Endothelial cell of umbilical vein (primary cell): ENCODE measurements around the gene MGAT5B. TPM values are rescaled to one million over a fixed set of nuclear protein-coding genes. Genes with fewer than 3 reads are reported as not detected.

Experiments used
- BruUV-seq: library from RNA; stranded (reverse); fragments of 400-500 nt; replicated peaks from 2 replicates; lab custom pipeline; 2021; lab: Mats Ljungman, UMichigan
- CTCF ChIA-PET: fragments of 300-600, 350-600 bp; sonication (Branson Sonifier 250); formaldehyde crosslinking; loops from one replicate; lab custom pipeline; 2021; ENCODE audit warnings: antibody characterized with exemption, inconsistent platforms; lab: Charles Lee
- POLR2A ChIA-PET: fragments of 300-600, 350-600 bp; sonication (Branson Sonifier 250); formaldehyde crosslinking; loops from one replicate; lab custom pipeline; 2021; ENCODE audit warnings: antibody characterized with exemption, inconsistent platforms; lab: Charles Lee
- DNase-seq: peaks from one replicate; pipeline ENCODE4 v3.0.0-alpha.2; 2011; ENCODE audit warnings: low read depth, low spot score
- FAIRE-seq: peaks from 2 replicates; lab custom pipeline; 2011; peaks lifted over from hg19 to GRCh38; lab: Jason Lieb, UNC
- H2AFZ ChIP-seq: 2 replicates; pipeline ENCODE4 v1.6.0; 2012; ENCODE audit warnings: low read depth, low read length, control low read depth, inconsistent platforms
- H3K27ac ChIP-seq: 2 replicates; pipeline ENCODE4 v1.5.1; 2011; ENCODE audit warnings: low read depth, mild to moderate bottlenecking, control low read depth, low read length, moderate library complexity; ENCODE audit not compliant: insufficient read depth
- H3K27me3 ChIP-seq, 2 experiments: 2 replicates each; pipeline versions ENCODE4 v1.6.0 to v1.6.1; 2011; ENCODE audit warnings: low read length in 2 of 2, mixed read lengths in 1 of 2; ENCODE audit not compliant: control insufficient read depth in 2 of 2, insufficient read depth in 2 of 2
- H3K36me3 ChIP-seq, 2 experiments: 2 replicates in 1 of 2; 3 replicates in 1 of 2; pipeline ENCODE4 v1.5.1; 2011; ENCODE audit warnings: low read length in 2 of 2, mild to moderate bottlenecking in 1 of 2, moderate library complexity in 1 of 2; ENCODE audit not compliant: control insufficient read depth in 2 of 2, insufficient read depth in 2 of 2; ENCODE audit errors: extremely low read depth in 1 of 2
- H3K4me1 ChIP-seq: 3 replicates; pipeline ENCODE4 v1.5.1; 2011; ENCODE audit warnings: mild to moderate bottlenecking, low read length; ENCODE audit not compliant: control insufficient read depth, insufficient read depth; ENCODE audit errors: extremely low read depth
- H3K4me2 ChIP-seq: 2 replicates; pipeline ENCODE4 v1.6.1; 2011; ENCODE audit warnings: low read length, control low read depth, mixed read lengths; ENCODE audit not compliant: insufficient read depth
- H3K4me3 ChIP-seq, 3 experiments: fragments of 200-600 bp in 1 of 3; sonication (generic), shearing (Covaris generic) in 1 of 3; replicated peaks in 1 of 3; 2 replicates each; pipeline ENCODE4 v1.5.1; 2011 to 2016; ENCODE audit warnings: control low read depth in 3 of 3, low read length in 3 of 3, mild to moderate bottlenecking in 2 of 3, inconsistent platforms in 1 of 3, low read depth in 1 of 3, moderate library complexity in 1 of 3; ENCODE audit not compliant: insufficient read depth in 1 of 3
- H3K79me2 ChIP-seq: 2 replicates; pipeline ENCODE4 v1.6.0; 2012; ENCODE audit warnings: low read length, inconsistent platforms; ENCODE audit not compliant: control insufficient read depth, insufficient read depth
- H3K9ac ChIP-seq: replicated peaks from 2 replicates; pipeline ENCODE3; 2011; ENCODE audit warnings: low read length, control low read depth; ENCODE audit not compliant: insufficient read depth; ENCODE audit errors: extremely low read depth
- H3K9me1 ChIP-seq: replicated peaks from 3 replicates; pipeline ENCODE4 v1.6.0; 2011; ENCODE audit warnings: mild to moderate bottlenecking, low read length; ENCODE audit not compliant: control insufficient read depth, insufficient read depth; ENCODE audit errors: extremely low read depth
- H3K9me3 ChIP-seq: replicated peaks from 2 replicates; pipeline ENCODE4 v1.5.1; 2012; ENCODE audit warnings: low read length, inconsistent platforms; ENCODE audit not compliant: control insufficient read depth, insufficient read depth
- H4K20me1 ChIP-seq: replicated peaks from 2 replicates; pipeline ENCODE3; 2011; ENCODE audit warnings: mild to moderate bottlenecking, low read length; ENCODE audit not compliant: control insufficient read depth, insufficient read depth; ENCODE audit errors: extremely low read depth
- CTCF ChIP-seq, 2 donors: IDR thresholded peaks; 1 replicate in 1 of 2; 2 replicates in 1 of 2; pipeline ENCODE4 v1.5.1; 2011; ENCODE audit warnings: low read length in 2 of 2, mild to moderate bottlenecking in 2 of 2, moderate library complexity in 2 of 2, control low read depth in 1 of 2, inconsistent platforms in 1 of 2, low read depth in 1 of 2; ENCODE audit not compliant: insufficient read depth in 1 of 2; ENCODE audit errors: extremely low read depth in 1 of 2
- EZH2 ChIP-seq: IDR thresholded peaks from 2 replicates; pipeline ENCODE4 v1.6.1; 2012; ENCODE audit warnings: borderline replicate concordance, low read depth, mild to moderate bottlenecking, moderate library complexity, low read length, inconsistent platforms; ENCODE audit not compliant: severe bottlenecking
- FOS ChIP-seq: IDR thresholded peaks from 2 replicates; pipeline ENCODE4 v1.6.1; 2011; ENCODE audit warnings: mild to moderate bottlenecking, low read length, moderate library complexity, borderline replicate concordance; ENCODE audit not compliant: insufficient read depth
- GATA2 ChIP-seq: IDR thresholded peaks from 2 replicates; pipeline ENCODE4 v1.7.0; 2011; ENCODE audit warnings: low read depth, mild to moderate bottlenecking, moderate library complexity, mixed read lengths, low read length; ENCODE audit not compliant: insufficient read length, insufficient read depth
- JUN ChIP-seq: IDR thresholded peaks from 2 replicates; pipeline ENCODE4 v1.6.1; 2011; ENCODE audit warnings: borderline replicate concordance, low read depth; ENCODE audit not compliant: insufficient read length, insufficient read depth
- MAX ChIP-seq: IDR thresholded peaks from 2 replicates; pipeline ENCODE4 v1.6.1; 2011; ENCODE audit not compliant: insufficient read depth, insufficient read length
- MYC ChIP-seq: IDR thresholded peaks from one replicate; pipeline ENCODE4 v1.6.1; 2011; ENCODE audit warnings: mild to moderate bottlenecking, low read depth, low read length
- POLR2A ChIP-seq: IDR thresholded peaks from 2 replicates; pipeline ENCODE4 v1.6.1; 2012; ENCODE audit warnings: low read depth, mild to moderate bottlenecking, control low read depth, low read length
- POLR2AphosphoS5 ChIP-seq: IDR thresholded peaks from 2 replicates; pipeline ENCODE4 v1.6.1; 2012; ENCODE audit warnings: low read depth, mild to moderate bottlenecking, control low read depth, low read length, moderate library complexity; ENCODE audit not compliant: insufficient read depth
- dilution Hi-C: fragments of 300-500 bp; cut with MboI; formaldehyde crosslinking; loops from one replicate; pipeline ENCODE4 v1.15.0; 2019; ENCODE audit warnings: low sequenced_read_pairs; ENCODE audit not compliant: extremely low pct_ligation_motif_present
- intact Hi-C: fragments of 100-400 bp; cut with micrococcal nuclease; formaldehyde crosslinking; loops from one replicate; pipeline ENCODE4 v1.10.0; 2022
- polyA plus RNA-seq, 4 experiments: library from polyadenylated mRNA; depleted of rRNA in 3 of 4; stranded (reverse) in 3 of 4; unstranded in 1 of 4; fragments of >200 nt; gene quantifications; 2 replicates each; pipeline versions ENCODE4 v1.2.1 to v1.2.3, GENCODE V29; 2011 to 2012; ENCODE audit warnings: missing spikeins in 1 of 4
- total RNA-seq: library from RNA; stranded (reverse); gene quantifications from 2 replicates; pipeline ENCODE4 v1.2.3, GENCODE V29; 2021

MGAT5B gene
- total and polyA plus RNA-seq, 2 donors (not counting 3 experiments of a cell fraction or from before 2014, with no cell fraction given): 1.7 to 2.1 TPM

GRCh38 chr17:76911299-76912017, 43.3 kb downstream of the MGAT5B start:
- Histone ChIP-seq H3K4me2 (no peak overlapping the region), H3K9me1 (no peaks in the 10 kb centered on the region), H3K4me3 (no peak overlapping the region), H3K27me3 (no peaks in the 10 kb centered on the region), H2AFZ (no peak overlapping the region), H3K79me2 (no peaks in the 10 kb centered on the region), H3K9me3 (no peaks in the 10 kb centered on the region), H3K9ac (no peak overlapping the region), H3K36me3 (no peaks in the 10 kb centered on the region), H4K20me1 (no peaks in the 10 kb centered on the region), H3K4me1 (no peaks in the 10 kb centered on the region), H3K27ac (no peak overlapping the region)
- CTCF ChIA-PET: no interaction called here
- FAIRE-seq (no peak), DNase-seq (no peak)
- BruUV-seq: no TSS peak
- POLR2A ChIA-PET: no interaction called here
- no peak for TF ChIP-seq POLR2AphosphoS5
- no peak for TF ChIP-seq CTCF (IDR thresholded peaks at IDR 0.05; ENCODE audit: extremely low read depth in 1 of 2, insufficient read depth in 1 of 2, low read depth in 1 of 2, low read length in 2 of 2)
- no peak for TF ChIP-seq POLR2A
- TF ChIP-seq EZH2: no peak
- TF ChIP-seq MAX: no peak
- TF ChIP-seq JUN: no peak
- no peak for TF ChIP-seq GATA2
- TF ChIP-seq MYC: no peak
- no peak for TF ChIP-seq FOS
- intact Hi-C loops (no loop called here), dilution Hi-C loops (no loop called here)
